Keratinocyte (primary cell): Measurements from ENCODE around the gene RRP9. TPM values are rescaled to one million over a fixed set of nuclear protein-coding genes. Genes with fewer than 3 reads are reported as not detected.

Source experiments
- DNase-seq: peaks from one replicate; pipeline ENCODE4 v3.0.0-alpha.2; 2011; ENCODE audit warnings: low read depth, missing footprints, low spot score
- FAIRE-seq: peaks from 2 replicates; lab custom pipeline; 2011; peaks lifted over from hg19 to GRCh38; lab: Jason Lieb, UNC
- H2AFZ ChIP-seq: 2 replicates; pipeline ENCODE4 v1.6.0; 2012; ENCODE audit warnings: low read length, control low read depth, inconsistent platforms; ENCODE audit not compliant: control insufficient read depth
- H3K27ac ChIP-seq: 2 replicates; pipeline ENCODE4 v1.5.1; 2011; ENCODE audit warnings: low read length; ENCODE audit not compliant: control insufficient read depth, insufficient read depth
- H3K27me3 ChIP-seq: 3 replicates; pipeline ENCODE4 v1.6.0; 2011; ENCODE audit warnings: low read length; ENCODE audit not compliant: control insufficient read depth, insufficient read depth; ENCODE audit errors: extremely low read depth
- H3K36me3 ChIP-seq, 2 experiments: 2 replicates in 1 of 2; 3 replicates in 1 of 2; pipeline ENCODE4 v1.5.1; 2011; ENCODE audit warnings: low read length in 2 of 2, mild to moderate bottlenecking in 1 of 2; ENCODE audit not compliant: control insufficient read depth in 2 of 2, insufficient read depth in 2 of 2; ENCODE audit errors: extremely low read depth in 1 of 2
- H3K4me1 ChIP-seq: 3 replicates; pipeline ENCODE4 v1.5.1; 2011; ENCODE audit warnings: low read length; ENCODE audit not compliant: control insufficient read depth, insufficient read depth; ENCODE audit errors: extremely low read depth
- H3K4me2 ChIP-seq: 3 replicates; pipeline ENCODE4 v1.6.0; 2011; ENCODE audit warnings: low read depth, low read length; ENCODE audit not compliant: control insufficient read depth, insufficient read depth; ENCODE audit errors: extremely low read depth
- H3K4me3 ChIP-seq, 3 experiments: fragments of 200-600 bp in 1 of 3; sonication (generic) in 1 of 3; 2 replicates in 2 of 3; 3 replicates in 1 of 3; pipeline ENCODE4 v1.5.1; 2011 to 2016; ENCODE audit warnings: low read length in 3 of 3, mild to moderate bottlenecking in 3 of 3, control low read depth in 2 of 3, inconsistent platforms in 1 of 3, low read depth in 1 of 3, mixed read lengths in 1 of 3, mixed run types in 1 of 3, moderate library complexity in 1 of 3; ENCODE audit not compliant: control insufficient read depth in 2 of 3, insufficient read depth in 2 of 3; ENCODE audit errors: extremely low read depth in 1 of 3
- H3K79me2 ChIP-seq: 2 replicates; pipeline ENCODE4 v1.6.0; 2012; ENCODE audit warnings: low read length; ENCODE audit not compliant: control insufficient read depth, insufficient read depth
- H3K9ac ChIP-seq: 3 replicates; pipeline ENCODE4 v1.6.0; 2011; ENCODE audit warnings: low read length; ENCODE audit not compliant: control insufficient read depth, insufficient read depth; ENCODE audit errors: extremely low read depth
- H3K9me1 ChIP-seq: 3 replicates; pipeline ENCODE4 v1.6.0; 2011; ENCODE audit warnings: low read length; ENCODE audit not compliant: control insufficient read depth, insufficient read depth; ENCODE audit errors: extremely low read depth
- H3K9me3 ChIP-seq: 2 replicates; pipeline ENCODE4 v1.5.1; 2012; ENCODE audit warnings: low read depth, low read length; ENCODE audit not compliant: control insufficient read depth
- H4K20me1 ChIP-seq: 3 replicates; pipeline ENCODE4 v1.6.0; 2011; ENCODE audit warnings: low read length; ENCODE audit not compliant: control insufficient read depth, insufficient read depth; ENCODE audit errors: extremely low read depth
- EZH2 ChIP-seq: IDR thresholded peaks from one replicate; pipeline ENCODE4 v1.6.1; 2012; ENCODE audit warnings: inconsistent platforms, mild to moderate bottlenecking, low read length, moderate library complexity
- dilution Hi-C: fragments of 300-500 bp; cut with MboI; formaldehyde crosslinking; loops from one replicate; pipeline ENCODE4 v1.7.0; 2020; ENCODE audit warnings: low sequenced_read_pairs; ENCODE audit not compliant: extremely low pct_ligation_motif_present
- polyA plus RNA-seq, 5 experiments: library from polyadenylated mRNA; depleted of rRNA in 3 of 5; stranded (reverse) in 3 of 5; stranded (forward) in 1 of 5; unstranded in 1 of 5; fragments of >200 nt; gene quantifications; 1 replicate in 1 of 5; 2 replicates in 3 of 5; 3 replicates in 1 of 5; pipeline versions ENCODE4 v1.2.1 to v1.2.3, GENCODE V29; 2011 to 2012; ENCODE audit warnings: missing spikeins in 2 of 5, low read depth in 1 of 5, low replicate concordance in 1 of 5
- TF ChIP-seq, protein P1 (sequence below), 3 experiments: IDR thresholded peaks in 1 of 3; conservative IDR thresholded peaks in 1 of 3; optimal IDR thresholded peaks in 1 of 3; 2 replicates in 2 of 3; 3 replicates in 1 of 3; pipeline versions ENCODE3 to v1.5.1; 2011; ENCODE audit warnings: low read length in 3 of 3, mild to moderate bottlenecking in 3 of 3, moderate library complexity in 2 of 3, control low read depth in 1 of 3, inconsistent platforms in 1 of 3; ENCODE audit not compliant: insufficient read depth in 2 of 3; ENCODE audit errors: extremely low read depth in 1 of 3

RRP9 gene
- polyA plus RNA-seq, 1 donor (not counting 4 experiments of a cell fraction or from before 2014, with no cell fraction given), result 21.8 TPM

- dilution Hi-C loops, result no loop called here
- no peaks in the 10 kb centered on the region for H4K20me1 ChIP-seq
- peaks cover 4% of the 10 kb centered on the region for H3K79me2 ChIP-seq
- DNase-seq, result no peak
- no peak overlapping the region for H3K9ac ChIP-seq
- H3K36me3 ChIP-seq, result peaks cover 2 to 6% of the 10 kb centered on the region in 2 experiments
- H3K4me1 ChIP-seq, result peaks cover 14% of the 10 kb centered on the region
- FAIRE-seq, result no peak
- H3K27ac ChIP-seq, result no peak overlapping the region
- no peaks in the 10 kb centered on the region for H3K27me3 ChIP-seq
- H3K4me2 ChIP-seq, result no peak overlapping the region
- no peak overlapping the region for H3K4me3 ChIP-seq
- TF ChIP-seq EZH2, result no peak
- TF ChIP-seq, protein P1, sequence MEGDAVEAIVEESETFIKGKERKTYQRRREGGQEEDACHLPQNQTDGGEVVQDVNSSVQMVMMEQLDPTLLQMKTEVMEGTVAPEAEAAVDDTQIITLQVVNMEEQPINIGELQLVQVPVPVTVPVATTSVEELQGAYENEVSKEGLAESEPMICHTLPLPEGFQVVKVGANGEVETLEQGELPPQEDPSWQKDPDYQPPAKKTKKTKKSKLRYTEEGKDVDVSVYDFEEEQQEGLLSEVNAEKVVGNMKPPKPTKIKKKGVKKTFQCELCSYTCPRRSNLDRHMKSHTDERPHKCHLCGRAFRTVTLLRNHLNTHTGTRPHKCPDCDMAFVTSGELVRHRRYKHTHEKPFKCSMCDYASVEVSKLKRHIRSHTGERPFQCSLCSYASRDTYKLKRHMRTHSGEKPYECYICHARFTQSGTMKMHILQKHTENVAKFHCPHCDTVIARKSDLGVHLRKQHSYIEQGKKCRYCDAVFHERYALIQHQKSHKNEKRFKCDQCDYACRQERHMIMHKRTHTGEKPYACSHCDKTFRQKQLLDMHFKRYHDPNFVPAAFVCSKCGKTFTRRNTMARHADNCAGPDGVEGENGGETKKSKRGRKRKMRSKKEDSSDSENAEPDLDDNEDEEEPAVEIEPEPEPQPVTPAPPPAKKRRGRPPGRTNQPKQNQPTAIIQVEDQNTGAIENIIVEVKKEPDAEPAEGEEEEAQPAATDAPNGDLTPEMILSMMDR (optimal IDR thresholded peaks at IDR 0.05 in 1 of 3, IDR thresholded peaks at IDR 0.05 in 1 of 3, conservative IDR thresholded peaks at IDR 0.05 in 1 of 3; ENCODE audit: extremely low read depth in 1 of 3, insufficient read depth in 2 of 3, low read length in 3 of 3), result no peak
- no peaks in the 10 kb centered on the region for H3K9me1 ChIP-seq
- no peak overlapping the region for H2AFZ ChIP-seq
- H3K9me3 ChIP-seq, result no peaks in the 10 kb centered on the region
These were observed 44.6 kb upstream of the RRP9 start for GRCh38 chr3:51986010-51986947.

GRCh38 chr3:51985063-51985462 lies 43.4 kb upstream of the RRP9 start:
- no peak overlapping the region for H2AFZ ChIP-seq
- dilution Hi-C loops, result no loop called here
- no peak overlapping the region for H3K4me2 ChIP-seq
- TF ChIP-seq, protein P1 (optimal IDR thresholded peaks at IDR 0.05 in 1 of 3, IDR thresholded peaks at IDR 0.05 in 1 of 3, conservative IDR thresholded peaks at IDR 0.05 in 1 of 3; ENCODE audit: extremely low read depth in 1 of 3, insufficient read depth in 2 of 3, low read length in 3 of 3), result no peak
- TF ChIP-seq EZH2, result no peak
- FAIRE-seq, result no peak
- peaks cover 4% of the 10 kb centered on the region for H3K79me2 ChIP-seq
- H4K20me1 ChIP-seq, result no peaks in the 10 kb centered on the region
- peaks cover 2 to 5% of the 10 kb centered on the region in 2 experiments for H3K36me3 ChIP-seq
- no peaks in the 10 kb centered on the region for H3K9me3 ChIP-seq
- no peak for DNase-seq
- no peak overlapping the region for H3K9ac ChIP-seq
- H3K9me1 ChIP-seq, result no peaks in the 10 kb centered on the region
- no peak overlapping the region for H3K4me3 ChIP-seq
- H3K4me1 ChIP-seq, result peaks cover 14% of the 10 kb centered on the region
- H3K27ac ChIP-seq, result no peak overlapping the region
- no peaks in the 10 kb centered on the region for H3K27me3 ChIP-seq
